ENCODE measurements around the gene TESMIN.

- TF ChIP-seq, protein P1, sequence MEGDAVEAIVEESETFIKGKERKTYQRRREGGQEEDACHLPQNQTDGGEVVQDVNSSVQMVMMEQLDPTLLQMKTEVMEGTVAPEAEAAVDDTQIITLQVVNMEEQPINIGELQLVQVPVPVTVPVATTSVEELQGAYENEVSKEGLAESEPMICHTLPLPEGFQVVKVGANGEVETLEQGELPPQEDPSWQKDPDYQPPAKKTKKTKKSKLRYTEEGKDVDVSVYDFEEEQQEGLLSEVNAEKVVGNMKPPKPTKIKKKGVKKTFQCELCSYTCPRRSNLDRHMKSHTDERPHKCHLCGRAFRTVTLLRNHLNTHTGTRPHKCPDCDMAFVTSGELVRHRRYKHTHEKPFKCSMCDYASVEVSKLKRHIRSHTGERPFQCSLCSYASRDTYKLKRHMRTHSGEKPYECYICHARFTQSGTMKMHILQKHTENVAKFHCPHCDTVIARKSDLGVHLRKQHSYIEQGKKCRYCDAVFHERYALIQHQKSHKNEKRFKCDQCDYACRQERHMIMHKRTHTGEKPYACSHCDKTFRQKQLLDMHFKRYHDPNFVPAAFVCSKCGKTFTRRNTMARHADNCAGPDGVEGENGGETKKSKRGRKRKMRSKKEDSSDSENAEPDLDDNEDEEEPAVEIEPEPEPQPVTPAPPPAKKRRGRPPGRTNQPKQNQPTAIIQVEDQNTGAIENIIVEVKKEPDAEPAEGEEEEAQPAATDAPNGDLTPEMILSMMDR (conservative IDR thresholded peaks at IDR 0.05), result no peak
- TF ChIP-seq ZFX (IDR thresholded peaks at IDR 0.05), result no peak
Observed at GRCh38 chr11:68660066-68660810, 91.1 kb downstream of the TESMIN start.
